Pancreas (tissue), 10 donors: ENCODE measurements around the gene STAB2. TPM values are rescaled to one million over a fixed set of nuclear protein-coding genes. Genes with fewer than 3 reads are reported as not detected.

Experiments used
- ATAC-seq, 4 donors: fragments of 200-7000 bp; cut with Tn5 transposase; one replicate each; pipeline versions ENCODE4 v1.8.0 to v1.9.1; 2020; ENCODE audit warnings: mild to moderate bottlenecking in 4 of 4, moderate library complexity in 4 of 4
- DNase-seq, 6 donors: peaks; one replicate each; pipeline ENCODE4 v3.0.0-alpha.2; 2020
- FAIRE-seq: peaks from 2 replicates; lab custom pipeline; 2012; peaks lifted over from hg19 to GRCh38; lab: Jason Lieb, UNC
- H3K27ac ChIP-seq, 4 donors: fragments of 200-600 bp; sonication (generic); 1 replicate in 3 of 4; 2 replicates in 1 of 4; pipeline versions ENCODE4 v1.5.0 to v1.8.0; 2020
- H3K27me3 ChIP-seq, 4 donors: fragments of 200-600 bp; one replicate each; pipeline ENCODE4 v1.8.0; 2021
- H3K36me3 ChIP-seq, 3 donors: fragments of 200-600 bp; sonication (generic) in 1 of 3; one replicate each; pipeline versions ENCODE4 v1.5.0 to v1.8.0; 2020 to 2021
- H3K4me1 ChIP-seq, 3 donors: fragments of 200-600 bp; one replicate each; pipeline ENCODE4 v1.8.0; 2021
- H3K4me3 ChIP-seq, 4 donors: fragments of 200-600 bp; sonication (generic) in 2 of 4; one replicate each; pipeline versions ENCODE4 v1.5.0 to v1.8.0; 2020 to 2021
- H3K9me3 ChIP-seq, 4 donors: fragments of 200-600 bp; one replicate each; pipeline ENCODE4 v1.8.0; 2021
- CTCF ChIP-seq, 4 donors: fragments of 200-600 bp; sonication (generic) in 3 of 4; IDR thresholded peaks; one replicate each; pipeline versions ENCODE4 v1.5.0 to v1.8.0; 2021; ENCODE audit warnings: antibody characterized with exemption in 4 of 4
- WGBS, 2 donors: extraction: QIAGEN DNeasy Blood & Tissue Kit; methylation state at CpG; one replicate each; pipeline ENCODE4 v1.1.7; 2013; 5-methylcytosine and 5-hydroxymethylcytosine counted together
- intact Hi-C, 3 donors: fragments of 100-400 bp; cut with DNase I; formaldehyde crosslinking; loops; one replicate each; pipeline versions ENCODE4 v1.11.1 to v1.14.2; 2022
- polyA plus RNA-seq, 2 donors: library from polyadenylated mRNA; stranded (reverse); fragments of 200-250 nt; gene quantifications; one replicate each; pipeline ENCODE4 v1.2.3, GENCODE V29; 2013
- total RNA-seq, 6 donors: library from RNA; stranded (reverse); fragmentation: NEBNext Ultra II Directional in 4 of 6; extraction: Animal tissue kit (Norgen Biotek cat#: 25700) in 4 of 6; gene quantifications; one replicate each; pipeline versions ENCODE4 v1.2.1 to v1.2.4, GENCODE V29; 2021 to 2023
- donor health status: healthy with polysubstance abuse.
- donor health status: DM: no; HTN: no; CAD: no; lungs with moderate emphysema.
- donor health status: DM: no; HTN: no; CAD: no.
- donor health status: control.
- donor health status: control.
- donor health status: Bipolar disorder and iron deficiency.
- donor health status: DM: yes; HTN: yes; CAD: no.
- donor health status: DM: no; HTN: no; CAD: no.
- donor health status: DM: no; HTN: no; CAD: no.
- donor health status: DM: yes; HTN: yes; CAD: no.

STAB2 gene
- total and polyA plus RNA-seq, 8 donors = under 0.01 to 0.16 (median 0.08) TPM; not detected in 1

- Histone ChIP-seq H3K36me3 (no peaks in the 10 kb centered on the region), H3K4me1 (no peaks in the 10 kb centered on the region), H3K4me3 (no peak overlapping the region), H3K27me3 (no peaks in the 10 kb centered on the region), H3K9me3 (no peaks in the 10 kb centered on the region), H3K27ac (no peak overlapping the region)
- intact Hi-C loops = no loop called here
- ATAC-seq (no peak), FAIRE-seq (no peak), DNase-seq (no peak)
- WGBS, 2 donors = 69 to 76% methylated on average over 2 of the region's 2 CpGs
- TF ChIP-seq CTCF (IDR thresholded peaks at IDR 0.05) = no peak
Observed at GRCh38 chr12:103734863-103735262, 147.8 kb downstream of the STAB2 start.

- ATAC-seq (no peak), FAIRE-seq (no peak), DNase-seq (no peak)
- H3K36me3 ChIP-seq = no peaks in the 10 kb centered on the region
- H3K9me3 ChIP-seq = no peaks in the 10 kb centered on the region
- no peak overlapping the region for H3K27ac ChIP-seq
- intact Hi-C loops = no loop called here
- WGBS, 2 donors = 69 to 74% methylated on average over 8 of the region's 8 CpGs
- no peaks in the 10 kb centered on the region for H3K27me3 ChIP-seq
- no peak overlapping the region for H3K4me3 ChIP-seq
- H3K4me1 ChIP-seq = no peaks in the 10 kb centered on the region
- TF ChIP-seq CTCF (IDR thresholded peaks at IDR 0.05) = no peak
Observed at GRCh38 chr12:103735291-103735690, 148.2 kb downstream of the STAB2 start.

GRCh38 chr12:103736572-103736971 is 149.5 kb downstream of the STAB2 start:
- no peak for TF ChIP-seq CTCF (IDR thresholded peaks at IDR 0.05)
- Histone ChIP-seq H3K9me3 (no peaks in the 10 kb centered on the region), H3K4me3 (no peak overlapping the region), H3K36me3 (no peaks in the 10 kb centered on the region), H3K27ac (no peak overlapping the region), H3K4me1 (no peaks in the 10 kb centered on the region), H3K27me3 (no peaks in the 10 kb centered on the region)
- intact Hi-C loops = no loop called here
- DNase-seq (no peak), FAIRE-seq (no peak), ATAC-seq (no peak)
- 94 to 95% methylated on average over 1 of the region's 1 CpG for WGBS, 2 donors

- FAIRE-seq (no peak), ATAC-seq (no peak), DNase-seq (no peak)
- H3K9me3 ChIP-seq = no peaks in the 10 kb centered on the region
- no peaks in the 10 kb centered on the region for H3K27me3 ChIP-seq
- no peaks in the 10 kb centered on the region for H3K36me3 ChIP-seq
- no peak overlapping the region for H3K4me3 ChIP-seq
- TF ChIP-seq CTCF (IDR thresholded peaks at IDR 0.05) = no peak
- WGBS, 2 donors = 43 to 47% methylated on average over 1 of the region's 1 CpG
- intact Hi-C loops = no loop called here
- H3K27ac ChIP-seq = no peak overlapping the region
- H3K4me1 ChIP-seq = no peaks in the 10 kb centered on the region
Observed at GRCh38 chr12:103737881-103738280, 150.8 kb downstream of the STAB2 start.

GRCh38 chr12:103742349-103742932 is 155.4 kb downstream of the STAB2 start:
- Histone ChIP-seq H3K27ac (peak overlapping the region in 1 of 4 donors; percentile 37), H3K4me3 (no peak overlapping the region)
- peak; percentile 43 to 89 (median 84) for ATAC-seq

More at GRCh38 chr12:103742349-103742932, 155.4 kb downstream of the STAB2 start:
- TF ChIP-seq CTCF (IDR thresholded peaks at IDR 0.05) = no peak
- no peaks in the 10 kb centered on the region for H3K27me3 ChIP-seq
- no peaks in the 10 kb centered on the region for H3K4me1 ChIP-seq
- 72 to 77% methylated on average over 15 of the region's 15 CpGs for whole genome bisulfite sequencing, 2 donors
- intact Hi-C loops = no loop called here
- H3K9me3 ChIP-seq = no peaks in the 10 kb centered on the region
- DNase-seq (peak in 2 of 6 donors; percentile 3 to 17), FAIRE-seq (no peak)
- H3K36me3 ChIP-seq = no peaks in the 10 kb centered on the region
